COLO829 (cell line): ENCODE data around the gene AP3S2.
"Not testable (repeated sequence)": the region's sequence is repeated elsewhere in the genome, so short reads cannot be mapped to it uniquely, and the experiment has no call there.

Experiments used
- DNase-seq: peaks from one replicate; pipeline ENCODE4 v3.0.0; 2012; ENCODE audit warnings: low spot score

The AP3S2 gene

DNA sequence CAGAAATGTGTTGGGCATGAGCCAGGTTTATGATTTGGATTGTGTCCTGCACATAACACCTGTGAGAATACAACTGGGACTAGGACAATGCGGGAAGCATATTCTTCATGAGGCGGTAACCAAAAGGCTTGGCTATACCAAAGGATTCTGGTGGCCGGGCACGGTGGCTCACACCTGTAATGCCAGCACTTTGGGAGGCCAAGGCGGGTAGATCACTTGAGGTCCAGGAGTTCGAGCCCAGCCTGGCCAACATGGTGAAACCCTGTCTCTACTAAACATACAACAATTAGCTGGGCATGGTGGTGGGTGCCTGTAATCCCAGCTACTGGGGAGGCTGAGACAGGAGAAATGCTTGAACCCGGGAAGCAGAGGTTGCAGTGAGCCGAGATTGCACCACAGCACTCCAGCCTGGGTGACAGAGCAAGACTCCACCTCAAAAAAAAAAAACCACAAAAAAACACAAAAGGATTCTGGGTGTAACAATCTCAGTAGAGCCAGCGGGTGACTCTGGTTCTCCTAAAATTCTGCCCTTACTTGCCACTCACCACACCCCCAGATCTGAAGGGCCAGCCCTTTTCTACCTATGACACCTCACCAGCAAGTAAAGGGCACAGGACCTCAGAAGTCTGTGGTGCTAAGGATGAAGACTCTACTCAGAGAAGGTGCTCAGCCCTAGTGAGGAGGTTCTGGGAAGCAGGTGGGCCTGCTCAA is 59.2 kb downstream of the AP3S2 start:
- DNase-seq = not testable (repeated sequence)

DNA sequence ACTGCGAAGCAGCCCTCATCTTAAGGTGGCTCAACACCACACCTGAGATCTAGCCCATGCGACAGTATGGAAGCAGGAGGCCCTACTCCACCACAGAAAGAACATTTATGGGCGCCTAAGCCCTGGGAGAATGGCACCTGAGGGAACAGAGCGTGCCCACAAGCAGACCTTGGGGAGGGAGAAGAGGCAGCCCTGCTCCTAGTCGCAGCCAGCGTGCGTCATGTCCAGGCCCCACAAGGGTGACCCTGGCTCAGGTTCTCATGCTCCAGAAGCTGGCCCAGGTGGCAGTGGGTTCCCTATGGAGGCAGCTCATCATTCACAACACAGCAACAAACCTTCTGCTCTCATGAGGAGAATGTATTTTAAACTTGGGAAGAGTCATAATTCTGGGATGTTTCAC is 59.8 kb downstream of the AP3S2 start:
- DNase-seq = no peak

DNA sequence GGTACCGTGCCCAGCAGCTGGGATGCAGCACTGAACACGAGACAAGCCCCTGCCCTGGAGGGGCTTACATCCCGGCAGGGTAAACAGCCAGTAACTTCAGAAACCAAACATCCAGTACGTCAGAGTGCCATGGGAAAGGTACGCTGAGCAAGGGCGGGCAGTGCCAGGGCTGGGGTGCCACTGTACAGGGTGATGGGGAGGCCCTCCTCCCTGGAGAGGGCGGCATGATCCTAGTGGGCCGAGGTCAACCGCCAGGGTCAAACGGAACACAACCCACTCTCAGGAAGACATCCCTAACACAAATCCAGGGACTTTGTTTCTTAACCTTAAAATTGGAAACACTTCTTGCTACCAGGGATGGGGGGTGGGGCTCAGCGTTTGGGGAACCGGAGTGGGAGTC is 63.2 kb downstream of the AP3S2 start:
- no peak for DNase-seq

DNA sequence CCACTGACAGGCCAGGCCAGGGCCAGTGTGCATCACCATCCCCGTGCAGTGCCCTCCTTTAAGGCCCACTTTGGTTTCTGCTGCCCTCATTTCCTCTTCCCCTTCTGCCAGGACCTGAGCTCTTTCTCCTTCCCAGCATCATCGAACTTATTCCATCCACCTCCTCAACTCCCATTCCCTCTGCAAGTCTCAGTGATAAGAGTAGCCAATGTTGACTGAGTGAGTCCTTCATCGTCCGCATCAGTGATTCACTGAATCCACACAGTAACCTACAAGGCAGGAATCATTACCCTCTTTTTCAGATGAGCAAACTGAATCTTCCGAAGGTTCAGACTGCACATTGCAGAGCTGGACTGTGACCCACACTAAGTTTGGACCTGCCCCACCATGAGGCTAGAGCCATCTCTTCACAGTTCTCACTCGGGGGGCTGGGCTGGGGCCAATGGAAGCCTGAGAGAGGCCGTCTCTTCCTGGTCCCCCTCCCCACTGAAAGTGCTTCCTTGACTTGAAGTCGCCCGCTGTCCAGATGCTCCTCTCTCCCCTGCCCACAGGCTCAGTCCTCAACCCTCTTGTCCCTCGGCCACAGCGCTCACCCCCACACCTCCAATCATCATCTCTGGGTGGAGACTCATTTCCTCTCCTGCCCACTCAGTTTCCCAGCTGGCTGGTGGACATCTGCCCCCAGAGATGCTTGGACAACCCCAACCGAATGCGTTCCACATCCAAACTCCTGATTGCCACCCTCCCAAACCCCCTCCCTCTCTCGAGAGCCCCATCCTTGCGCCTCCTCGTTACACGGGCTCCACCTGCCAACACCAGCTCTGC is 64.0 kb downstream of the AP3S2 start:
- DNase-seq = no peak

DNA sequence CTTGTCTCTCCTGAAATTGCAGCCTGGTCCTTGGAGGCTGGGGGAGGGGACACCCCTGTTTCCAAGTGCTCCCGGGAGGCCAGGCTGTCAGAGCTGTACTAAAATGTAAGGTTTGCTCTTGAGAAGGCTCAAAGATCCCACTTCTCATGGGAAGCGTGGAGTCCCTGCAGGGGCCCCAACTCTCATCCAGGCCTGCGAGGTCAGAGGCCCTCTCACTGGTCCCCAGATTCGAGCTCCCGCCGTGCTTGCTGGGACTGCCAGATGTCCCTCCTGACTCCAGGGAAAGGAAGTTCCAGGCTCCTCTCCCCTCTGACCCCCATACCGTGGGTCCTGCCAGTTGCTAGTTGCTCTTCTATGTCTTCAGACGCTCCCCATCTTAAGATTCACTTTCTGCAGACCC is 64.6 kb downstream of the AP3S2 start:
- no peak for DNase-seq

DNA sequence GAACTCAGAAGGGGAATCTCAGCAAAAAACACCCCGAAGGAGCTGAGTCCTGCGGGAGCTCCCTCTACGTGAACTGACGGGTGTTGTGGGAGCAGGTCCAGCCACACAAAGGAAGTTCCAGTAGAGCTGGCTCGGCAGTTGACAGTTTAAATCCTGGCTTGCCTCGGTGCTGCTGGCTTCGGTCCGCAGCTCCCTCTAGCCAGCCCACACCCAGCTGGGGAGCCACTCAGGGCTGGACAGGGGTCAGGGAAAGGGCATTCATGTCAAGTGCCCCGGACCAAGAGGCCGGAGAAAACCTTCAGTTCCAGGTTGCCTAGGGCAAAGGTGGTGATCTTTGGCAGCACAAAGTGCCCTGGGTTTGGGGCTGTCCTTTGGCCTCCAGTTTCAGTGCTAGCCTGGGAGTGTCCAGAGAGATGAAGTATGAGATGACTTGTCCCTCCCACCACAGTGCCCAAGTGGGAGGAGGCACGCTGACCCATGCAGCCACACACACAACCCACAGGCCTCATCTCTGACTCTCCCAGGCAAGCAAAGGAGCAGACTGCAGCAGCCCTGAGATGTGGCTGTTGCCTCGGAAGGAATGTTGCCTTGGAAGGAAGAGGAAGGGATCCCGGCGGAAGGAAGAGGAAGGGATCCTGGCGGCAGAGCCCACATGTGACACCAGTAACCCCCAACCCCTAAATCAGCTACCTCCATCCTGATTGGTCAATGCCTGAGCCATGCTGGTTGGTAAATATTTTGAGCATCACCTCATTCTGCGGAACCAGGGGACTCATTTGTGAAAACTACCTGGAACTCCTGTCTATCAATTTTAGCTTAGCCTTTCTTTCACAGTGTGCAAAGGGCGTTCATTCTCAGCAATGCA is 65.3 kb downstream of the AP3S2 start:
- no peak for DNase-seq

DNA sequence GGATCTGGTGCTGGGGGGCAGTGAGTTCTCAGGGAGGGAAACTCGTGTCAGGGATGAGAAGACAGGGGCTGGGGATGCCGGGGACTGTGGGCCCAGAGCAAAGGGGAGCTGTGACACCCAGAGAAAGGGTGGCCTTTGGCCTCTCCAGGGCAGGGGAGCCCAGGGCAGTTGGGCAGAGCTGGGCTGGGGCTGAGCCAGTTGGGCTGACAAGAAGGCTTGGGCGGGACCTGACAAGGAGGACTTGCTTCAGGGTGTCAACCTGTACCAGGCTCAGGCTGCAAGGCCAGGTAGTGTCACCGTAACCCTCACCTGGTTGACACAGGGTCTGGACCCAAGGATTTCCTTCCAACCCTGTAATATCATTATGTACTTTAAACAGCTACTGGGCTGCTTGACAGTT is 66.0 kb downstream of the AP3S2 start:
- no peak for DNase-seq

DNA sequence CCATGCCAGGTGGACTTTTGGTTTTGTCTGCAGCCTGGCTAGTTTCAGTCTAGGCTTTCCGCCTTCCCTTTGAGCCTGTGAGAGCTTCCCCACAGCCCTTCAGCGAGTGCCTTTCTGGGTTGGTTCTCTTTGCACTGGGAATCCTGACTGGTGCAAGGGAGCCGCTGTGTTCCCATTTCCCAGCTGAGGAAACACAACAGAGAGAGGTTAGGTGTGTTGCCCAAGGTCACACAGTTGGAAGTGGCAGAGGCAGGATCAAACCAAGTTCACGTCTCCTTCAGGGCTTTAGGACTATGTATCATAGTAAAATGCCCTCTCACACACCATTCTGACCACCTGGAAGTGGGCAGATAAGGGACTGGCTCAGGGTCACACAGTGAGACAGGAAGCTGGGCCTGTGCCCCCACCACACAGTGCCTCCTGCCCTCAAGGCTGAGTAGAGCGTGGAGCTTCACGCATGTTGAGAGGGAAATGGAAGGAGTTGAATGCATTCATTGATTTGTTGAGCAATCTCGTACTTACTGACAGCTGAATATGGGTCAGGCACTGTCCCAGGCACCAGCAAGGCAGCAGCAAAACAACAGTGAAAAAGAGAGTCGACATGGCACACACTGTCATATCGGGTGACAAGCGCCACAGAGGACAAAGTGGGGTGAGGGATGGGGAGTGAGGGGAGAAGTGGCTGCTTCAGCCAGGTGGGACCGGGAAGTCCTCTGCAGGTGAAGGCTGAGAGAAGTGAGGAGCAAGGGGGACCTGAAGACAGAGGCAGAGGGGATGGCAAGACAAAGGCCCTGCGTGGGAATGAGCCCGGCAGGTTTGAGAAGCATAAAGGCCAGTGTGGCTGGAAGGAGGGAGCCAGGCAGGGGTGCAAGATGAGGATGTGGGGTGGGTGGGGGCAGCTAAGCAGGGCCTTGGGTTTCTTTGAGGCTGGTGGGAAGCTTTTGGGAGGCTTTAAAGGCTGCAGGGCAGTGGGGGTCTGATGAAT is 66.8 kb downstream of the AP3S2 start:
- DNase-seq = no peak

DNA sequence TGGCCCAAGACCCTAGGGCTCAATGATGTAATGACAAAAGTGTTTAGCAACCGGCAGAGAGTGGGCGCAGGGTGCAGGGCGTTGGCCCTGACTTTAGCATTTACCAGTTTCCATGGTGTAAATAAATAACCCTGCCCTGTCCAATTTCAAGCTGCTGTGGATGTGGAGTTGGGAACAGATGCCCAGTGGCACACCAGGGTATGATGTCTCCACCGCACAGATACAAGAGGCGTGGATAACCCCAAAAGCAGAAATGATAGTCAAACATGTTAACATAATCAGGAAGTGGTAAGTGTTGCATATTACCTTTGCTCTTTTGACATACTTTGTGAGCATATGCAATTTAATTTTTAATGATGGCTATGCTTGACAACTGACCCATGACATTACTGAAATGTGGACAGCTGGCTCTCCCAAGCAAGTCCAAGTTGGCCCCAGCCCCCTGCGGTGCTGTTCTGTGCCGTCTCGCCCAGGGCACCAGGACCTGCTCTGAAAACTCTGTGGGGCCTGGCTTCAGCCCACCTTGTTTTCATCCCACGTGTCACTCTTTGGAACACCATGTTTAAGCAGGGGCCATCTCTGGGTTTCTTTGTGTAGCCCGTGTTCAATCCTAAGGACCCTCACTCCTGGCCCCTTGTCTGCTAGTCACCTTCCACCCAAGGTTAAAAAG is 68.4 kb downstream of the AP3S2 start:
- no peak for DNase-seq

DNA sequence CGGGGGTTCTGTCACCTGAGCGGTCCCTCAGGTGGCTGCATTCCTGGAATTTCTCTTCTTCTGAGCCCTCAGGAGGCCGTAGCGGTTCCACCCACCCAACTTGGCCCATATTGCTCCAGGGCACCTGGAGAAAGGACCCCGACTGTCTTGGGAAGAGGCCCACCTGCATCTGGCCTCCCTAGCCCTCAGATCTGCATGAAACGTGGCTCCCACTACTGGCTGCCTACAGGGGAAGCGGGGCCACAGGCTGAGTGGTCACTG is 69.3 kb downstream of the AP3S2 start:
- DNase-seq = no peak

DNA sequence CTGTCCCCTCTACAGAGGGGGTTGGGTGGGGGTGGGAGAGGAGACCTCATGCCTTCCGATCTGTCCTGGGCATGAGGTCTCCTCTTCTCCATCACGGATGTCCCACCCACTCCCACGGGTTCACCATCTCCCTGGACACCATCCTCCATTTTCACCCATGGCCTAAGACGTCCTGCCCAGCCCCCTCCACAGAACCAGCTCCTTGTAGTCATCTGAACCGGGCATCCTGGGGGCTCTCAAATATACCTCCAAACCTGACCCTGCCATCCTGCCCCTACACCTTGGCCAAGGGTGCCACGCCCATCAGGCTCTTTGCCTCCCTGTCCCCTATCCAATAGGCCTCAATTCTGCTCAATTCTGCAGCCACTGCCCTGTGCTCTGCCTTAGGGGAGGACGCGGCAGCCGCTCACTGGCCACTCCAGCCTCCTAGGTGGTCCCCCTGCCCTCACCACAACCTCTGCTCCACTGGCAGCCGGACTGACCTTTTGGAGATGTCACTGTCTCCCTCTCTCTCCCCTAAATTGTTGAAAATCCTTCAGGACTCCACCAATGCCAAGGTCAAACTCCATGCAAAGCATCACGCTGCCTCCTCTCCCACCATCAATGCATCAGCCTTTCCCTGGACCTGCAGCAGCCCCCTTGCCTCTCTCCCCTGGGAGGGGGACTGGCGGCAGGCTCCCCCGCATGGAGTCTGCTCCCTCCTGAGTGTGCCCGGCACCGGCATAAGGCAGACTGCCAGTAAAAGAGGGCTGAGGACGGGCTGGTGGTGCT is 69.8 kb downstream of the AP3S2 start:
- DNase-seq = no peak

DNA sequence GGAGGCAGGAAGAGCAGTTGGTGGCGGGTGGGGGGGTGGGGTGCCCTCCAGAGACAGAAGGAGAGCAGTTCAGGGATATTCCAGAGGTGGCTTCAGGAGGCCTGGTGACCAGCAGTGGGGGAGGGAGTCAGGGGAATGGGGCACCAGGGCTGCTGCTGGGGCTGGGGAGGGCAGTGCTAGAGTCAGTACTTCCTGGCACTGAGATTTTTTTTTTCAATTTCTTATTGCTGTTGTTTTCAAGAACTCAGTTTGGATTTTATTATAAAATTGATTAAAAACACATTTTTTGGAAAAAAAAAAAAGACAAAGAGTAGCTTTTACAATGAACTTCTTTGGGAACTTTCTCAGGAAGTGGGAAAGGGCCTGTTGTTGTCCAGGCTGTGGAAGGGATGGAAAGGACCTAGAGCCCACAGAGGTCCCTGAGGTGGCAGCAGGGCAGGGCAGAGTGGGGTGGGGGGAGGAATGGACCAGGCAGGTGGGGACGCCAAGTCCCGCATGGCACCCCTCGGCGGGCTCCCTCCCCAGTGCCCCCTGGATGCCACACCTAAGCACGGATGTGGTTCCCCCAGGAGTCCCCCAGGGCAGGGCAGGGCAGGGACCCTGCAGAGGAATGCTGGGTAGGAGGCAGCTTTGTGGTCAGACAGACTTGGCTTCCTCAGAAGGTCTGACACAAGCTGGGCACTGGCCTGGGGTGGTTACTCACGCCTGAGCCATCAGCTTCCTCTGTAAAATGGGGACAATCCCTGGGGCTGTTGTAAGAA is 70.7 kb downstream of the AP3S2 start:
- DNase-seq = no peak

DNA sequence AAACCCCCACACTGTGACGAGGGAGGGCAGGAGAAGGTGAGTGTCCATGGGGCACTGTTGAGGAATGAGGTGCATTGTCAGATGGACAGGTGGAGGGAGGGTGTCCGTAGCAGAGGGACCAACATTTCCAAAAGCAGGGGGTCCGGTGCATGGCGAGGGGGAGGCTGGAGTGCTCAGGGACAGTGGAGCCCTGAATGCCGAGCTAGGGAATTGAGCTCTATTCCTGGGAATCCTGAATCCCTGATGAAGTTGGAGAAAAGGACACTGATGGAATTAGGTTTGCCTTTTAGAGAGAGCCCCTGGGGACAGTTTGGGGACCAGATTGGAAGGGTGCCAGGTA is 71.2 kb downstream of the AP3S2 start:
- DNase-seq = no peak

DNA sequence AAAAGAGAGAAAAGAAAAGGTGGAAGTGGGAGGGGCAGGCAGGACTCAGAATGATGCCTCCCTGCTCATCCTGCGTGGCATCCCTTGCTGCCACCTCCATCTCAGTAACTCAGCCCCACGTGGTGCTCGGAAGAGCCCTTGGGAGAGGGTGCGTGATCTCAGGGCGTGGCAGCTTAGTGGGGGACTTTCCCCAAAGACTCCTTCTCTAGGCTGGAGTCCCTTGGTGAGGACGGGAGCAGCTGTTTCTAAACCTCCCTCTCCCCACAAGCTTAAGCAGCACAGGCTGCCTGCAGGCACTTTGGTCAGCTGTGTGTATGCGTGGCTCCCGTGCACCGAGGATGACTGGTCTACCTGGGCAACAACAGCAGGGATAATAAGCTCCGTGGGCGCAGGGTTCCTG is 71.8 kb downstream of the AP3S2 start:
- DNase-seq = no peak

DNA sequence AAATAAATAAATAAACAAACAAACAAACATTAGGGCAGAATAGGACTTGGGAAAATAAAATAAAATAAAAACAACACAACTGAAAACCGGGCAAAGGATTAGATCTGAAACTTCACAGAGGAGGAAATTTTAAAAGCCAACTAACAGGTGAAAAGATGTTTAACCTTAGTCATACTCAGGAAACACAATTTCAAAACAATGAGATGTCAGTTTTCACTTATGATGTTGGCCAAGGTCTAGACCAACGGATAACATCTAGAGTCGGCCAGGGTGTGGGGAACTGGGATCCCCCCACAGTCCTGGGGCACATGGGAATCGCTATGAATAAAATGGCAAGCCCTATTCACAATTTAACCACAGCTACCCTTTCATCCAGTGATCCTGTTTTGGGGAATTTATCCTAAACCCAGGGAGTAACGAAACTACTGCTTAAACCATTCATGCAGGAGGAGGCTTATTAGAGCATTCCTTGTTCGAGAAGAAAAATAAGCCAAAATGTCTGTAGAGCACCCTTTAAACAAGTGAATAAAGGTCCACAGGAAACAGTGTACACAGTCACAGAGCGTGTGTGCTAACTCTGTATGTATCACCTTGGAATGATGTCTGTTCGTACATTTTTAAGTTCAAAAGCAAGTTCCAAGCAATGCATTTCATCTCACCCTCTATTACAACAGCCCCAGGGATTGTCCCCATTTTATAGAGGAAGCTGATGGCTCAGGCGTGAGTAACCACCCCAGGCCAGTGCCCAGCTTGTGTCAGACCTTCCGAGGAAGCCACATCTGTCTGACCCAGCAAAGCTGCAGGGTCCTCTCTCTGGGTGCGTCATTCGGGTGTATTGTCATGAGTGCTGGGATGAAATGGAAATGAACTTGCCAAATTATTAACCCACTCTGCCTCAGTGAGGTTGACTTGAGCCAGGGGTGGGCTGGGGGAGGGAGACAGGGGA is 72.9 kb downstream of the AP3S2 start:
- no peak for DNase-seq

DNA sequence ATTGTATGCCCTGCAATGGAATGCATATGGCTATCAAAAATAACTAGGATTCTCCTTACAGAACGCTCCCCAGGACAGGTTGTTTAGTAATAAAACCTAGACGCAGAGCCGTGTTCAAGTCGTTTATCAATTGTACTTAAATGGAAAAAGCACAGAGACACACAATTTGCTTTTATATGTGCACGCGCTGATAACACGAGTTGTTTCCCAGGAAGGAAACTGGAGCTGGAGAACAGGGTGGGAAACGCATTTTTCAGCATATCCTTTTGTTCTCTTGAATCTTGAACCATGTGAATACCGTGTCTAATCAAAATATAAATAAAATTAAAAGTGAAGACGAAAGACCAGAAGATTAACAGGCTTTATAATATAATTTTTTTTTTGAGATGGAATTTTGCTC is 75.5 kb downstream of the AP3S2 start:
- no peak for DNase-seq

DNA sequence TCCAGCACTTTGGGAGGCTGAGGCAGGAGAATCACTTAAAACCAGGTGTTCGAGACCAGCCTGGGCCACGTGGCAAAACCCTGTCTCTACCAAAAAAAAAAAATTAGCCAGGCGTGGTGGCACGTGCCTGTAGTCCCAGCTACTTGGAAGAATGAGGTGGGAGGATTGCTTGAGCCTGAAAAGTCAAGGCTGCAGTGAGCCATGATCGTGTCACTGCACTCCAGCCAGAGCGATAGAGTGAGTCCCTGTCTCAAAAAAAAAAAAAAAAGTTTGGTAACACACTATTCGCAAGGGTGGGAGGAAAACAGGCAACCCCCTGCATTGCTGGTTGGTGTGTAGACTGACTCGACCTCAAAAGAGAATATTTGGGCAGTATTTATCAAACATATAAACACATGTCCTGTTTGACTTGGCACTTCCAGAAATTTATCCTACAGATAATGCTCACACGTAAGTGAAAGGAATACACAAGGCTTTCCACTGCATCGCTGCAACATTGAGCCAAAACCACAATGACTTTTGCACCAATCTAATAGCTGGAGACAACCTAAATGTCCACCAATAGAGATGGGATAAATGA is 76.0 kb downstream of the AP3S2 start:
- no peak for DNase-seq

DNA sequence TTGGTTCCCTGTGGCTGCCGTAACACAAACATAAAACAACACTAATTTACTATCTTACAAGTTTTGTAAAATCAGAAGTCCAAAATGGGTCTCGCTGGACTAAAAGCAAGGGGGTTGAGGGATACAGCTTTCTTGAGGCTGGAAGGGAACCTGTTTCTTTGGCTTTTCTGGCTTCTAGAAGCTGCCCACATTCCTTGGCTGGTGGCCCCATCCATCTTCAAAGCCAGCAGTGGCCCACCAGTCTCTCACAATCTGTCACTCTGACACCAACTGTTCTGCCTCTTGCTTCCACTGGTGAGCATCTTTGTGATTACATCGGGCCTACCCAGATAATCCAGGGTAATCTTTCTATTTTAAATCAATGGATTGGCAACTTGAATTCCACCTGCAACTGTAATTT is 78.0 kb downstream of the AP3S2 start:
- DNase-seq = no peak
